ENCODE data around the gene KCTD15. TPM values are rescaled to one million over a fixed set of nuclear protein-coding genes. Genes with fewer than 3 reads are reported as not detected.
A peak's percentile ranks its signal among the peaks of the same experiment; 100 is the strongest.

Gene KCTD15
- total RNA-seq, 2 donors from 2014 or later, result 36.6 to 61.8 TPM

- Mint-ChIP-seq H3K9me3 (no peaks in the 10 kb centered on the region), H3K36me3 (ENCODE audit: low read depth) (no peaks in the 10 kb centered on the region), H3K27ac (no peak overlapping the region), H3K27me3 (ENCODE audit: insufficient read depth) (peaks cover 6% of the 10 kb centered on the region), H3K4me3 (no peak overlapping the region), H3K4me1 (peaks cover 9% of the 10 kb centered on the region)
- H3K9me3 ChIP-seq (ENCODE audit: control insufficient read depth, low read length), result no peaks in the 10 kb centered on the region
- no peak overlapping the region for H3K27ac ChIP-seq (ENCODE audit: low read depth, low read length)
- no peaks in the 10 kb centered on the region for H3K27me3 ChIP-seq (ENCODE audit: control insufficient read depth, insufficient read depth, low read length, poor library complexity, severe bottlenecking)
- 86% methylated on average over 5 of the region's 5 CpGs; no CpG with 5 or more reads in 1 of the 2 experiments for WGBS, 2 experiments (ENCODE audit: insufficient coverage in 1 of 2, insufficient read length in 1 of 2)
- no peak for DNase-seq
- no peaks in the 10 kb centered on the region for H3K4me1 ChIP-seq (ENCODE audit: control insufficient read depth, insufficient read depth, low read length)
- no peaks in the 10 kb centered on the region for H3K36me3 ChIP-seq (ENCODE audit: control insufficient read depth, insufficient read depth, low read length)
- TF ChIP-seq CTCF (conservative IDR thresholded peaks at IDR 0.05), result no peak
- H3K9ac ChIP-seq (ENCODE audit: extremely low read depth, low read length, poor library complexity, severe bottlenecking), result no peak overlapping the region
- no peak overlapping the region for H3K4me3 ChIP-seq (ENCODE audit: low read length)
Measured at GRCh38 chr19:33789344-33789743, 7.3 kb upstream of the KCTD15 start.

GRCh38 chr19:33794683-33795369 lies 1.8 kb upstream of the KCTD15 start:
- peak overlapping the region; percentile 84 for H3K4me3 Mint-ChIP-seq

GRCh38 chr19:33795370-33796163 lies 1.1 kb upstream of the KCTD15 start:
- peak overlapping the region; percentile 85 for H3K4me3 ChIP-seq (ENCODE audit: low read length)
- H3K4me1 ChIP-seq (ENCODE audit: control insufficient read depth, insufficient read depth, low read length), result peaks cover 14% of the 10 kb centered on the region
- H3K27me3 ChIP-seq (ENCODE audit: control insufficient read depth, insufficient read depth, low read length, poor library complexity, severe bottlenecking), result no peaks in the 10 kb centered on the region
- peak overlapping the region; percentile 98 for H3K27ac ChIP-seq (ENCODE audit: low read depth, low read length)
- Mint-ChIP-seq H3K4me3 (peak overlapping the region; percentile 84), H3K4me1 (peaks cover 29% of the 10 kb centered on the region), H3K9me3 (no peaks in the 10 kb centered on the region), H3K36me3 (ENCODE audit: low read depth) (peaks cover 11% of the 10 kb centered on the region), H3K27me3 (ENCODE audit: insufficient read depth) (peaks cover 4% of the 10 kb centered on the region), H3K27ac (peak overlapping the region; percentile 88)
- peak; percentile 95 for DNase-seq
- peak; percentile 99 for TF ChIP-seq CTCF (conservative IDR thresholded peaks at IDR 0.05)
- H3K36me3 ChIP-seq (ENCODE audit: control insufficient read depth, insufficient read depth, low read length), result peaks cover 15% of the 10 kb centered on the region
- 0% methylated on average over 12 to 92 of the region's 92 CpGs for WGBS, 2 experiments (ENCODE audit: insufficient coverage in 1 of 2, insufficient read length in 1 of 2)
- no peaks in the 10 kb centered on the region for H3K9me3 ChIP-seq (ENCODE audit: control insufficient read depth, low read length)
- H3K9ac ChIP-seq (ENCODE audit: extremely low read depth, low read length, poor library complexity, severe bottlenecking), result peak overlapping the region; percentile 73

More at GRCh38 chr19:33794683-33795369, 1.8 kb upstream of the KCTD15 start:
- H3K36me3 Mint-ChIP-seq (ENCODE audit: low read depth), result peaks cover 5% of the 10 kb centered on the region
- Histone ChIP-seq H3K9ac (ENCODE audit: extremely low read depth, low read length, poor library complexity, severe bottlenecking) (peak overlapping the region; percentile 59), H3K27me3 (ENCODE audit: control insufficient read depth, insufficient read depth, low read length, poor library complexity, severe bottlenecking) (no peaks in the 10 kb centered on the region), H3K9me3 (ENCODE audit: control insufficient read depth, low read length) (no peaks in the 10 kb centered on the region), H3K27ac (ENCODE audit: low read depth, low read length) (peak overlapping the region; percentile 98), H3K4me1 (ENCODE audit: control insufficient read depth, insufficient read depth, low read length) (peaks cover 9% of the 10 kb centered on the region), H3K4me3 (ENCODE audit: low read length) (peak overlapping the region; percentile 85), H3K36me3 (ENCODE audit: control insufficient read depth, insufficient read depth, low read length) (peaks cover 8% of the 10 kb centered on the region)
- WGBS, 2 experiments (ENCODE audit: insufficient coverage in 1 of 2, insufficient read length in 1 of 2), result 26 to 35% methylated on average over 10 to 32 of the region's 32 CpGs
- no peak for TF ChIP-seq CTCF (conservative IDR thresholded peaks at IDR 0.05)
- H3K9me3 Mint-ChIP-seq, result no peaks in the 10 kb centered on the region
- peaks cover 24% of the 10 kb centered on the region for H3K4me1 Mint-ChIP-seq
- H3K27me3 Mint-ChIP-seq (ENCODE audit: insufficient read depth), result peaks cover 4% of the 10 kb centered on the region
- peak overlapping the region; percentile 72 for H3K27ac Mint-ChIP-seq
- DNase-seq, result peak; percentile 69
